Sigmoid colon (tissue), 7 donors: ENCODE results near the gene DARS2. TPM values are rescaled to one million over a fixed set of nuclear protein-coding genes. Genes with fewer than 3 reads are reported as not detected.
"Not testable (repeated sequence)": the region's sequence is repeated elsewhere in the genome, so short reads cannot be mapped to it uniquely, and the experiment has no call there.

Source experiments
- DNase-seq: peaks from one replicate; pipeline ENCODE4 v3.0.0-alpha.2; 2019
- H3K27ac ChIP-seq, 4 donors: fragments of 200-600 bp; sonication (generic); one replicate each; pipeline ENCODE4 v1.5.1; 2016 to 2019; ENCODE audit warnings: mild to moderate bottlenecking in 1 of 4
- H3K27me3 ChIP-seq, 3 donors: fragments of 200-600 bp; sonication (generic); one replicate each; pipeline ENCODE4 v1.5.1; 2019; ENCODE audit warnings: mild to moderate bottlenecking in 1 of 3
- H3K36me3 ChIP-seq, 4 donors: fragments of 200-600 bp; sonication (generic); one replicate each; pipeline ENCODE4 v1.5.1; 2016 to 2019
- H3K4me1 ChIP-seq, 4 donors: fragments of 200-600 bp; sonication (generic); one replicate each; pipeline ENCODE4 v1.5.1; 2017 to 2019
- H3K4me3 ChIP-seq, 4 donors: fragments of 200-600 bp; sonication (generic); one replicate each; pipeline ENCODE4 v1.5.1; 2017 to 2019; ENCODE audit warnings: mild to moderate bottlenecking in 2 of 4, moderate library complexity in 1 of 4
- H3K9me3 ChIP-seq, 4 donors: fragments of 200-600 bp in 3 of 4; sonication (generic) in 3 of 4; one replicate each; pipeline versions ENCODE4 v1.5.1 to v1.6.1; 2013 to 2019
- CTCF ChIP-seq, 4 experiments: fragments of 450-650 bp in 3 of 4; fragments of 200-600 bp in 1 of 4; IDR thresholded peaks; one replicate each; pipeline ENCODE4 v1.5.1; 2016 to 2019; ENCODE audit warnings: antibody characterized with exemption in 4 of 4, mild to moderate bottlenecking in 3 of 4, moderate library complexity in 2 of 4
- EP300 ChIP-seq, 4 donors: sonication (generic); formaldehyde crosslinking; IDR thresholded peaks; one replicate each; pipeline ENCODE4 v1.6.1; 2017; ENCODE audit warnings: antibody characterized with exemption in 4 of 4
- POLR2A ChIP-seq, 2 donors: fragments of 450-650 bp; IDR thresholded peaks; one replicate each; pipeline ENCODE4 v1.6.1; 2016; ENCODE audit warnings: antibody characterized with exemption in 2 of 2, mild to moderate bottlenecking in 2 of 2, moderate library complexity in 2 of 2
- POLR2AphosphoS5 ChIP-seq, 4 donors: sonication (generic); formaldehyde crosslinking; IDR thresholded peaks; one replicate each; pipeline ENCODE4 v1.6.1; 2017; ENCODE audit warnings: antibody characterized with exemption in 4 of 4
- WGBS, 2 donors: extraction: QIAGEN DNeasy Blood & Tissue Kit; methylation state at CpG; one replicate each; pipeline ENCODE4 v1.1.7; 2013; 5-methylcytosine and 5-hydroxymethylcytosine counted together
- intact Hi-C: fragments of 100-400 bp; cut with DNase I; formaldehyde crosslinking; loops from one replicate; pipeline ENCODE4 v1.15.1; 2023
- polyA plus RNA-seq, 3 donors: library from polyadenylated mRNA; stranded (reverse); fragments of 200-250 nt; gene quantifications; one replicate each; pipeline ENCODE4 v1.2.3, GENCODE V29; 2013
- total RNA-seq, 4 donors: library from RNA; depleted of rRNA; stranded (reverse); fragments of >200 nt; gene quantifications; one replicate each; pipeline ENCODE4 v1.1.0, GENCODE V29; 2016
- donor health status: healthy with polysubstance abuse.
- donor health status: Bipolar disorder and iron deficiency.
- donor health status: healthy.

The DARS2 gene
- total and polyA plus RNA-seq, 7 donors = 5.2 to 15.7 (median 8.4) TPM

GRCh38 chr1:173860065-173860464 is 35.6 kb downstream of the DARS2 start:
- H3K27ac ChIP-seq = no peak overlapping the region
- intact Hi-C loops = loop anchor here (10.0 kb wide), 1 partner anchor 385 kb away; the partner anchor contains the start of gene PRDX6
- H3K4me3 ChIP-seq = no peak overlapping the region
- 90 to 91% methylated on average over 1 of the region's 1 CpG for WGBS, 2 donors
- H3K36me3 ChIP-seq = peaks cover 14 to 97% (median 32%) of the 10 kb centered on the region in 4 donors
- no peaks in the 10 kb centered on the region for H3K27me3 ChIP-seq
- TF ChIP-seq POLR2AphosphoS5 (IDR thresholded peaks at IDR 0.05) (no peak), EP300 (IDR thresholded peaks at IDR 0.05) (no peak), CTCF (IDR thresholded peaks at IDR 0.05) (no peak), POLR2A (IDR thresholded peaks at IDR 0.05) (no peak)
- peaks cover 0 to 3% (median 0%) of the 10 kb centered on the region in 4 donors for H3K4me1 ChIP-seq
- no peak for DNase-seq
- no peaks in the 10 kb centered on the region for H3K9me3 ChIP-seq

GRCh38 chr1:173861731-173862145 is 37.3 kb downstream of the DARS2 start:
- no peaks in the 10 kb centered on the region for H3K27me3 ChIP-seq
- TF ChIP-seq POLR2AphosphoS5 (IDR thresholded peaks at IDR 0.05) (no peak), POLR2A (IDR thresholded peaks at IDR 0.05) (no peak), EP300 (IDR thresholded peaks at IDR 0.05) (no peak), CTCF (IDR thresholded peaks at IDR 0.05) (no peak)
- WGBS, 2 donors = 90% methylated on average over 7 of the region's 7 CpGs
- intact Hi-C loops = loop anchor here (10.0 kb wide), 1 partner anchor 387 kb away; the partner anchor contains the start of gene PRDX6
- no peak for DNase-seq
- H3K36me3 ChIP-seq = peaks cover 14 to 97% (median 34%) of the 10 kb centered on the region in 4 donors
- peaks cover 0 to 17% (median 12%) of the 10 kb centered on the region in 4 donors for H3K4me1 ChIP-seq
- H3K9me3 ChIP-seq = no peaks in the 10 kb centered on the region
- H3K27ac ChIP-seq = no peak overlapping the region
- H3K4me3 ChIP-seq = no peak overlapping the region

GRCh38 chr1:173862146-173862768 is 37.8 kb downstream of the DARS2 start:
- not testable (repeated sequence) for H3K9me3 ChIP-seq, DNase-seq, H3K27me3 ChIP-seq, H3K4me3 ChIP-seq, H3K27ac ChIP-seq
- 82 to 84% methylated on average over 13 of the region's 13 CpGs for WGBS, 2 donors
- Histone ChIP-seq H3K36me3 (peaks cover 14 to 92% (median 34%) of the 10 kb centered on the region in 4 donors), H3K4me1 (peaks cover 0 to 22% (median 17%) of the 10 kb centered on the region in 4 donors)
- intact Hi-C loops = loop anchor here (10.0 kb wide), 1 partner anchor 387 kb away; the partner anchor contains the start of gene PRDX6

GRCh38 chr1:173862769-173863223 is 38.3 kb downstream of the DARS2 start:
- Histone ChIP-seq H3K27ac (no peak overlapping the region), H3K27me3 (no peaks in the 10 kb centered on the region), H3K4me1 (peaks cover 0 to 23% (median 19%) of the 10 kb centered on the region in 4 donors), H3K9me3 (no peaks in the 10 kb centered on the region), H3K4me3 (no peak overlapping the region), H3K36me3 (peaks cover 12 to 87% (median 34%) of the 10 kb centered on the region in 4 donors)
- TF ChIP-seq POLR2AphosphoS5 (IDR thresholded peaks at IDR 0.05) (no peak), EP300 (IDR thresholded peaks at IDR 0.05) (no peak), CTCF (IDR thresholded peaks at IDR 0.05) (no peak), POLR2A (IDR thresholded peaks at IDR 0.05) (no peak)
- intact Hi-C loops = loop anchor here (10.0 kb wide), 1 partner anchor 388 kb away; the partner anchor contains the start of gene PRDX6
- no peak for DNase-seq
- WGBS, 2 donors = 74% methylated on average over 8 of the region's 8 CpGs

GRCh38 chr1:173863224-173864161 is 39.0 kb downstream of the DARS2 start:
- no peak for DNase-seq
- no peaks in the 10 kb centered on the region for H3K9me3 ChIP-seq
- H3K36me3 ChIP-seq = peaks cover 8 to 80% (median 31%) of the 10 kb centered on the region in 4 donors
- intact Hi-C loops = loop anchor here (10.0 kb wide), 1 partner anchor 389 kb away; the partner anchor contains the start of gene PRDX6
- H3K4me3 ChIP-seq = no peak overlapping the region
- peaks cover 0 to 23% (median 19%) of the 10 kb centered on the region in 4 donors for H3K4me1 ChIP-seq
- no peaks in the 10 kb centered on the region for H3K27me3 ChIP-seq
- TF ChIP-seq POLR2AphosphoS5 (IDR thresholded peaks at IDR 0.05) (no peak), EP300 (IDR thresholded peaks at IDR 0.05) (no peak), POLR2A (IDR thresholded peaks at IDR 0.05) (no peak), CTCF (IDR thresholded peaks at IDR 0.05) (no peak)
- H3K27ac ChIP-seq = no peak overlapping the region
